ENCODE measurements around the gene GRXCR1.

Gene GRXCR1

DNA sequence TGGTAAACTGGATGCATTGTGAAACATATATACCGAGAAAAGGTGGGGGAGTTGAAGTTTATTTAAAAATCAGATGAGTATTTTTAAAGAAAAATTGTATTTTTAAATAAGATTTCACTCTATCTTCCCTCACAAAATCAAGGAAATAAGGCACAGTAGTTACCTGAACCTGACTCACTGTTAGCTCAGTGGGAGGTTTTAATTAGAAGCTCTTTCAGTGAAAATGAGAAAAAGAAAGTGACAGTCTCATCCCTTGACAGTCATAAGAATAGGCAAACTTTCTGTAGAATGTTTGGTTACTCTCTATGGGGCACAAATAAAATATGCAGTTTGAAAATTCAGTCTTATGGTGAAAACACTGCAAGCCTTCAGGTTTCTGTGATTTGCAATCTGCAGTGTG, 49.7 kb downstream of the GRXCR1 start:
- DNase-seq = no peak

DNA sequence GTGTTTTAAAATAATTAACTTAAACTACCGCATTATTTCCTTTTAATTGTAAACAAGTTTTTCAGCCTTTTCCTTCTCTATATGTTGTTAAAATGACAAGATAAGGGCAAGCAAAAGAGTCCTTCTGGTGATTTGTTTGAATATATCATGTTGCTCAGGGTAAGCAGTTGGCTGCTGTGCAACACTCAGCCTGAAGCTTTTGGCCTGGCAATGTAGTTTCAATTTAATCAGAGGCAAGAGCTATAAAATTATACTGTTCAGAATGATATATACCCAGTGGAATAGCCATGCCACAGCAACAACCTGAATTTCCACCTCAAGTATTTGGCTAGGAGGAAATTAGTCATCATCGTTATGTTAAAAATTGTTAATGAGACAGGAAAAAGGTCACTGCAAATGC, 53.4 kb downstream of the GRXCR1 start:
- DNase-seq = no peak

DNA sequence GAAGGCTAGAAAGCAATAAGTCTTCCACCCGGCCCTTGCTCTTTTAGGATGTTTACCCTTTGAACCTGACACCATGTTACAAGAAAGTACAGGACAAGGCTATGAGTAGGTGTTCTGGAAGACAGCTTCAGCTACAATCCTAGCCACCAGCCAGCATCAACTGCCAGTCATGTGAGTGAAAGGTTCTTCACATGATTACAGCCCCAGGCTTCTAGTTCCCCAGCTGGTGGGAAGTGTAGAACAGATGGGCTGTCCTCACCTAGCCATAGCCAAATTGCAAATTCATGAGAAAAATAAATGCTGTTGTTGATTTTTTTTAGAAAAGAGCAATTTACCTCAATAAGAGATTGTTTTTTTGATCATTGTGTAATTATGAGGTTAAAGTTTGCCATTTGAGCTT, 60.8 kb downstream of the GRXCR1 start:
- no peak for DNase-seq

DNA sequence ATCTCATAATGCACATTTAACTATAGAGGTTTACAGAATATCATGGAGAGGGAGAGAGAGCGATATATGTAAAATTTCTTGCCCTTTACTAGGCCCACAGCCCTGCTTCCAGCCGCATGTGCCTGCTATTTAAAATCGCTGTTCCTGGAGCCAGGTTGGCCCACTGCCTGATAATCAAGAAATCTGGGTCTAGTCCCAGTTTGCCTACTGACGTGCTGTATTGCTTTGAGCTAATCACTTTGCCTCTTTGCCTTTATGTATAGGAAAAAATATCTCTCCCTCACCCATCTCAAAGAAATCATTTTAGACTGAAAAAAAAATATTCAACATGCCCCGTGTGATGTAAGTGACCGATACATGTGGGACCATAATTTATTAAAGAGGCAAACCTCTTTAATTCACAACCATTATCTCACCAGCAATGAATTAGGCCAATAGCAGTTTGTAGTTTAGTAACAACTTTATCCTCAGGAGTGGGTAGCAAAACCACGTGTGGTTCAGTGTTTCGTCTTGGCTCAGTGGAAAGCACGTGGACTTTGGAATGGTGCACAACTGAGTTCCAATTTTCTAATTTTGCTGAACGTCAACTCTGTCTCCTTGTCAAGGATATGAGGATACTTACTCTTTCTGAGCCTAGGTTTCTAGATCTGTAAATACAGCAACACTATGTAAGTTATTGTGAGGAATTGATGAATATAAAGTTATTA, 62.6 kb downstream of the GRXCR1 start:
- DNase-seq = no peak

DNA sequence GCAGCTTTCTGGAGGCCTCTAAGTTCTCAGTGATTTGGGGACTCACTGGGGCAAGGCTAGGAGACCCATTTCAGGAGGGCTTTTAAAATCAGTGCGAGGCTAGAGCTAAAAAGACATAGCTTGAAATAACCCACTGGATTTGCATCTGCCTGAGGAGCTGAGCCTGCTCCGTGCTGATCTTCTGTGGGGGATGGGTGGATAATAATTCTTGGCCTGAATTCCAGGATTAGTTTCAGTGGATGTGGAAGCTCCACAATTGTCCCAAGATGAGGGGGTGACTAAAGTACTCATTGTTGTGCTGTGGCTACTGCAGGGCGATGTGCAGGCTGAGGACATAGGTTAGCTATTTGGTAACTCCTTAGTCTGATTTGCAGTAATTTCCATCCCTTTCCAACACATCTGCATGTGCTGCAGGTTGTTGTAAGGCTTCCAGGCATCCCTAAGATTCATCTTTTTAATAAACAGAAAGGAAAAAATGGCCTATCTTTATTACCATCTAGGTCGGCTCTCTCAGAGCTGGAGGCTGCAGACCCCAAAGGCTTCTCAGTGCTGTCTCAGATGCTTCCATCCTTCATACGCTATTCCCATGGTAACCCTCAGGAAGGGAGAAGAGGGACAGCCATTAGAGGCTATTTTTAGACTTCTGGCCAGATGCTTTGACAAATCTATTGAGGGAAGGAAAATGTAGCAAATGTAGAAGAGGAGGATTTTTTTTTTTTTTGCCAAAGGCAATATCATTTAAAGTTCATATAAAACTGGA, 63.4 kb downstream of the GRXCR1 start:
- DNase-seq = no peak

DNA sequence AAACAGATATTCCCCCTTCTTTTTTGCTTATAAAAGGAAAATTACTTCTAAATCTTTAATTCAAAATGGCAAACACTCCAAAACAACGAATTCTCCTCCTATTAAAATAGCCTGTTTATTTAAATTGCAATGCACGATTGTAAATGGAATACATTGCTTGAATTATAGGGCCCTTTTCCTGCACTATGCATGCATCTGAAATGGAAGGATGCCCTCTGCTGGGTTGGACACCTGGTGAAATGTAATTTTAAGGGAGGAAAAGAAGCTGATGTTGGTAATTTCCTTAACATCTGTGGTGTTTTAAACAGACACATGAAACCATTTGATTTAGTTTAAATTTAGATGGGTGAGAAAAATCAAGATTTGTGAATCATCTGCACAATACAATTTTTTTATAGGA, 72.8 kb downstream of the GRXCR1 start:
- peak; percentile 34 for DNase-seq

DNA sequence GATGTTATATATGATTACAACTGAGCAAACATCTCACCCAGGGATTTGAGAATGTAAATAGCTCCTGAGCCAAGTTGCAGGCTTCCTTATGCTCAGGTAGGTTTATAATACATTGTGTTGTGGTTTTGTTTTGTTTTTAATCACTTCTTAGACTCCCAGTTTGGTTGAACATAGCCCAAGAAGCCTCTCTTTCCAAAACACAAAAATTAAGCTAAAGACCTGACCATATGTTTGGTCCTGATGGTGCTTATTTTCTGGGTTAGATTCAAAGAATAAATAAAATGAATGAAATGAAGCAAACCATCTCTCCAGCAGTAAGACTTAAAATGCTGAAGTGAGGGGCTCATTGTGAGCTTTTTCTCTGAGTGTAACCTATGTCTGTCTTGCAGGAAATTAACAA, 93.5 kb downstream of the GRXCR1 start:
- no peak for DNase-seq

DNA sequence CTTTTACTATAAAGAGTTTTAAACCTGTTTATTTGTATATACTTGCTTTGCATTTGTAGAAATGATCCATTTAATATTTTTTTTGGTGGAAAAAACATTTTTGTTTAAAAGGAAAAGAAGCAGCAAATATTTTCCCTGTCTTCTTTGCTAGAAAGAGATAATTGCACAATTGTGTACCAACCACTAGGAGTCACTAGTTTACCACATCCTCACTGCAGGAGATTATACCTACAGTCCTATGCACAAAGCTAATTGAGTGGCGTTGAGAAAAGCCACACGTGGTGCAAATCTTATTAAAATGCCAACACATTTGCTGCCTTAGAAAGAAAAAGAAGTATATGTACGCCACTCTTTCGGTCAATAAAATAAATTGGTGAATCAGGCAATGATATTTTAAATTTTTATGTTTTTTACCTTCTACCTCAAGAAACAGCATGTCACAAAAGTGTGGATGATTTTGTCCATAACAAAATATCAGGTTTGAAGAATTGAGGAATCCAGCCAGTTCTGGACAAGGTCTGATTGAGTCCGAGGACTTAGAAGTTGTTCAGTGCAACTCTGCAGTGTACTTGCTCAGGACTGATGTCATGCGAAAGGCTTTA, 102.9 kb downstream of the GRXCR1 start:
- DNase-seq = peak; percentile 65

DNA sequence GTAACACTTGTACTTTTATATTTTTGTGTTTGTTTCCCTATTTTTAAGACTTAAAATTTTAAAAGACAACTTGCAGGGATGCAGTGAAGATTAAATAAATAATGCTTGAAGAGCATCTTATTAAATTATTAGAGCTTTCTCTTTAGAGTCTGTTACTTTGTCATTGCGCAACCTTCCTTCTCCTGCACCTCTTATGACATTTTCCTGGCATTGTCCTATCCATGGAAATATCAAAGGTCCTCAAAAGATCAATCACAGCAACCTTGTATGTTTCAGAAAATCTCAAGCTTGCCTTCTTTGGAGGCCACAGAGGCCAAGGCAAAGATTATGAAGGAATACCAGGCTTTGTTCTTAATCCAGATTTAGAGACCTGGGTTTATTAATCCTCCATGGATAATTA, 116.3 kb downstream of the GRXCR1 start:
- DNase-seq = no peak

DNA sequence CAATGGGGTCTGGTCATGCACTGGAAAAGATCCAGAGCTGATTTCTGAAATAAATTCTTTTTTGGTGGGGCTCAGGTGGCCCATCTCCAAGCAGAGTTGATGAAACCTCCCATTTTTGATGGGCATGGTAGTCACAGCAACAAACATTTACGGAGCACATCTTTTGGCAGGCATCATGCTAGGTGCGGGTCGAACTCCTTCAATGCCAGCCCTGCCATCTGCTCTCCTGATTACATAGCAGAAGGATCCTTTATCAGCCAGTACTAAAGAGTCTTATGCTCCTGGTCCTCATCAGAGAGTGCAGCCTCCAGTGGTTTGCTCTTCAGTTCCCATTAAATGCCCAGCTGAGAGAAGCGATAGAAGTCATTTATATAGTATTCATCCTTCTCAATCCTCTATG, 121.7 kb downstream of the GRXCR1 start:
- DNase-seq = no peak

DNA sequence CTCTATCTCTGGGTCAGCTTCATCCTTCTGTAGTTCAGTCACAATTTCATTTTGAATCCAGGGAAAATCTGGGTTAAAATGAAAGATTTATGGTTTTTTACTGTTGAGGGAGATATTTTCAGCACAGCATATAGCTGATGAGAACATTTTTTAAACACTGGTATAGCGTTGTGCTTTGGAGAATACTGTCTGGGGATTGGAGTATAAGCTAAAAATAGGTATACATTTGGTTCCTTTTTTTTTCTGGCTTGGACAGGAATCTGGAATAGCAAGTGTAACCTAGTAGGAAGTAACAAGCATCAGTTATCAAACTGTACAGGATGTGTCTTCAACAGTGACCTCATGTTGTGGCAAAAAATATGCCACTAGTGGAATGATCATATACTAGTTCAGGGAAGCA, 149.1 kb downstream of the GRXCR1 start:
- no peak for DNase-seq

DNA sequence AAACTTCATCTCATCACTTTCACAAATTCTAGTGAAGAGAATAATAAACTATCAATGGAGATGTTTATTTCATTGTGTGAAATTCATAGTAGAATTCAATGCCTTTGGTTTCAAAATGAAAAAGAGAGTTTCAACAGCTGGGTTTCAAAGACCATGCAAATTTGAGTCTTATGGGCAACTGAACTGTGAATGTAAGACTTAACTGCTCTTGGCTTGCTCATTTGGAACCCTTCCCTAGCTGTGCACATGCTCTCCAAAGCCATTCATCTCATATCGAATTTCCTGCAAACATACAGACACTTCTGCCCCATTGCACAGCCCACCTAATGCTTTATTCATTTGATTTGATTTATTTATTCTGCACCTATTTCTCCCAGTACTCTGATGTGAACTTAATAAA, 154.5 kb downstream of the GRXCR1 start:
- DNase-seq = no peak

DNA sequence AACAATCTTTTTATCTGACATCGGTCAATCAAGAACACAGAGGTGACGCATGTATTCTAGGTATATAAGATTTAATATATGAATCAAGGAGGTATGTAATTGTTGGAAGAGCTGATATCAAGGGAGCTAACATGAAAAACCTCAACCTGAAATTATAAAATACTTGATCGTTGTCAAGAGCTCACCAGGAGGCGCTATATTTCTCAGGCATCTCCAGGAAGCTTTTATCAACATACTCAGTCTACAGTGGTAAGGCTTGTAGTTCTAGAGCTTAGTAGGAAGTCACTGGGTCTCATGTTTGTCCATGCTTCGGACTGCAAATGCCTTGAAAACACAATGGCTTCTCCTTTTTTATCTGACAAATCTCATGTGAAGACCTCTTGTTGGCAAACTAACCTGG, 156.1 kb downstream of the GRXCR1 start:
- peak; percentile 2 for DNase-seq

DNA sequence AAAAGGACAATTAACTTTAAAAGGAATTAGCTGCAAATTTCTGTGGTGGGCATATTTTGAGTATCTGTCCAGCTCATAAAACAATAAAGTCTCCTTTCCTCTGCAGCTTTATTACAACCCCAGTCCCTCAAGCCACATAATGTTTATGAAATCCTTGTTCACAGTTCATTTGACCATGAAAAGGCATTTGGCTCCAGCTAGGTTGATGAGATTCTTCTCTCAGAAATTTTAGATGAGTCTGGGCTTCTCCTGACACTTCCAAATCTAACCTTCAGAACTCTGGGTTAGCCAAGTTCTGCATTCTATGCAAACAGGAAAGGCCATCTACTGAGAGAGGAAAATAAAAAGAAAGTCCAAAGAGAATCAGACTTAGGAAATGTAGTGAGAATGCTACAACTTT, 156.8 kb downstream of the GRXCR1 start:
- no peak for DNase-seq

DNA sequence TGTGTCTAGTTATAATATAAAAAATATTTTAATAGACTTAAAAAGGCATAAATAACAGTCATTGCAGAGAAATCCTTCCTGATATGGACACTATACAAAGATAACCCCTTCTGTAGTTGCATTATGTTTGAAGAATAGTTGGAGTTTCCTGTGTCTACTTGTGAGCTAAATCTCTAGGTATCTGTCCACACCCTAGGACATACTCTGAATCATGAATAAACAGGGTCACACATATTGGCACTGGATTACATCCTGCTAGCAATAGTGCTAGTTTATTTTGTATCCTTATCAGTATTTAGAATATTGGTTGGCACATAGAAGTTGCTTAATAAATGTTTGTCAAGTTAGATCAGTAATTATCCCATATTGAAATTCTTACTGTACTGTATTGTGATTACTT, 173.9 kb downstream of the GRXCR1 start:
- no peak for DNase-seq

DNA sequence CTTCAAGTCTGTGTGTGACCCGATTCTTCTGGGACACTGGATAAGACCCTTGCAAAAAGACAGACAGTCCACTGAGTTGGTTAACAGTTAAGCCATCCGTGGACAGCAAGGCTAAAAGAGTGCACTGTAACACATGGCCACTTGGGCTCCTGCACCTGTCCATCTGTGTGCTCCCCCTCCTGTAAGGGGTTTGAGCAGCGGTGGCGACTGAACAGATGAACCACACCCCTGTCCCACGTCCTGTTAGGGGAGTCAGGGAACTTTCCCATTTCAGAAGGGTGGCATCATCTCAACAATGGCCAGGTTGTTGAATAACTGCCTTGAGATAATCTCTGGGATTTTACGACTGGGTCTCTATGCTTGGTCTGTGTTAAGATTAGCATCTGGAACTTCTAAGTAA, 178.6 kb downstream of the GRXCR1 start:
- DNase-seq = no peak
